ENCODE measurements around the gene GABRG3. TPM values are rescaled to one million over a fixed set of nuclear protein-coding genes. Genes with fewer than 3 reads are reported as not detected.

GABRG3 gene
- total and polyA plus RNA-seq, 10 of the 15 experiments (the other 5 are each of a cell fraction or from before 2014, with no cell fraction given), result 0.15 TPM; not detected in 9

- TF ChIP-seq CUX1 (IDR thresholded peaks at IDR 0.05; ENCODE audit: insufficient replicate concordance, low read depth, low read length), result no peak
- TF ChIP-seq MAX (IDR thresholded peaks at IDR 0.05; ENCODE audit: low read depth, low read length), result no peak
- TF ChIP-seq KLF5 (IDR thresholded peaks at IDR 0.05; ENCODE audit: partially characterized antibody), result no peak
- TF ChIP-seq ETV6 (conservative IDR thresholded peaks at IDR 0.05 in 1 of 2, IDR thresholded peaks at IDR 0.05 in 1 of 2; ENCODE audit: borderline replicate concordance in 1 of 2, low read depth in 1 of 2), result no peak
Observed at GRCh38 chr15:27081676-27082418, 110.9 kb downstream of the GABRG3 start (continued).

GRCh38 chr15:27082526-27082925 lies 111.5 kb downstream of the GABRG3 start:
- Histone ChIP-seq H3K4me1 (ENCODE audit: control insufficient read depth, insufficient read depth, low read length) (no peaks in the 10 kb centered on the region), H3K27ac (ENCODE audit: control insufficient read depth, insufficient read depth) (no peak overlapping the region), H4K20me1 (ENCODE audit: control insufficient read depth, insufficient read depth) (no peaks in the 10 kb centered on the region), H2AFZ (ENCODE audit: control insufficient read depth, low read depth, low read length) (no peak overlapping the region), H3K79me2 (ENCODE audit: control insufficient read depth, insufficient read depth, low read length) (no peaks in the 10 kb centered on the region), H3K9me3 (replicated peaks; ENCODE audit: control insufficient read depth, insufficient read depth, low read length) (no peaks in the 10 kb centered on the region; the same call in 2 of the 3 replicates), H3K27me3 (replicated peaks in 1 of 2; ENCODE audit: control insufficient read depth in 2 of 2, insufficient read depth in 2 of 2, low read length in 1 of 2) (no peaks in the 10 kb centered on the region), H3K9ac (ENCODE audit: control insufficient read depth, insufficient read depth, low read length) (no peak overlapping the region), H3K4me3 (no peak overlapping the region), H3K4me2 (ENCODE audit: control insufficient read depth, insufficient read depth) (no peak overlapping the region), H3K36me3 (ENCODE audit: control insufficient read depth in 2 of 2, insufficient read depth in 2 of 2, low read length in 1 of 2) (no peaks in the 10 kb centered on the region)
- ChIA-PET SMC1A (ENCODE audit: uncharacterized antibody, unreplicated experiment) (no interaction called here), CTCF (no interaction called here), POLR2A (no interaction called here), RAD21 (ENCODE audit: unreplicated experiment) (no interaction called here)
- FAIRE-seq (no peak), DNase-seq (ENCODE audit: low read depth, low spot score) (no peak), ATAC-seq (no peak)
- intact Hi-C loops (cut with micrococcal nuclease; ENCODE audit: unreplicated experiment), result no loop called here
- 29% methylated on average over 8 of the region's 8 CpGs for WGBS (ENCODE audit: insufficient coverage, insufficient replicate concordance, low lambda C conversion rate, missing lambda C conversion rate)
- BruUV-seq (replicated peaks), result no TSS peak
- in situ Hi-C loops (cut with MboI), result no loop called here
- TF ChIP-seq RELB (IDR thresholded peaks at IDR 0.05; ENCODE audit: low read depth), result no peak
- no peak for TF ChIP-seq TBL1XR1 (IDR thresholded peaks at IDR 0.05; ENCODE audit: low read depth, low read length)
- no peak for TF ChIP-seq KLF5 (IDR thresholded peaks at IDR 0.05; ENCODE audit: partially characterized antibody)
- no peak for TF ChIP-seq ZBTB40 (IDR thresholded peaks at IDR 0.05; ENCODE audit: borderline replicate concordance)
- TF ChIP-seq RCOR1 (conservative IDR thresholded peaks at IDR 0.05; ENCODE audit: low read depth, low read length), result no peak
- TF ChIP-seq RB1 (IDR thresholded peaks at IDR 0.05; ENCODE audit: borderline replicate concordance), result no peak
